ENCODE measurements around the gene ARPC2. TPM values are rescaled to one million over a fixed set of nuclear protein-coding genes. Genes with fewer than 3 reads are reported as not detected.

ARPC2 gene
- total and polyA plus RNA-seq, 8 donors = 92.1 to 456 (median 256) TPM

- TF ChIP-seq EP300 (IDR thresholded peaks at IDR 0.05) = no peak
- TF ChIP-seq POLR2AphosphoS5 (IDR thresholded peaks at IDR 0.05) = peak in 2 of 3 donors; percentile 35 to 62
- TF ChIP-seq POLR2A (IDR thresholded peaks at IDR 0.05) = no peak
- no peak for TF ChIP-seq CTCF (IDR thresholded peaks at IDR 0.05)
- Histone ChIP-seq H3K27ac (peak overlapping the region; percentile 83 to 100 (median 99)), H3K4me3 (peak overlapping the region in 2 of 4 donors; percentile 4 to 8), H3K36me3 (peaks cover 45 to 62% (median 53%) of the 10 kb centered on the region in 4 donors), H3K4me1 (peaks cover 64 to 94% (median 89%) of the 10 kb centered on the region in 4 donors), H3K9me3 (no peaks in the 10 kb centered on the region), H3K27me3 (no peaks in the 10 kb centered on the region)
- peak; percentile 78 to 88 for DNase-seq
- intact Hi-C loops (cut with DNase I; ENCODE audit: low total_unique reads) = no loop called here
- 25 to 42% (median 33%) methylated on average over 12 to 17 of the region's 17 CpGs for WGBS, 5 donors
Observed at GRCh38 chr2:218282173-218282991, 65.4 kb downstream of the ARPC2 start.

- H3K27ac ChIP-seq = peak overlapping the region; percentile 69 to 100 (median 99)
- H3K27me3 ChIP-seq = no peaks in the 10 kb centered on the region
Observed at GRCh38 chr2:218284106-218284811, 67.3 kb downstream of the ARPC2 start.

GRCh38 chr2:218285604-218286003, 68.6 kb downstream of the ARPC2 start:
- Histone ChIP-seq H3K27me3 (no peaks in the 10 kb centered on the region), H3K4me1 (peaks cover 90 to 96% (median 95%) of the 10 kb centered on the region in 4 donors), H3K4me3 (peak overlapping the region in 2 of 4 donors; percentile 46 to 48), H3K36me3 (peaks cover 13 to 30% (median 20%) of the 10 kb centered on the region in 4 donors), H3K9me3 (no peaks in the 10 kb centered on the region), H3K27ac (peak overlapping the region; percentile 83 to 100 (median 99))
- WGBS, 5 donors = 9 to 34% (median 16%) methylated on average over 5 to 6 of the region's 6 CpGs
- TF ChIP-seq POLR2A (IDR thresholded peaks at IDR 0.05) = no peak
- TF ChIP-seq POLR2AphosphoS5 (IDR thresholded peaks at IDR 0.05) = peak in 2 of 3 donors; percentile 53 to 63
- no peak for TF ChIP-seq CTCF (IDR thresholded peaks at IDR 0.05)
- intact Hi-C loops (cut with DNase I; ENCODE audit: low total_unique reads) = no loop called here
- peak; percentile 46 to 84 for DNase-seq

More at GRCh38 chr2:218284106-218284811, 67.3 kb downstream of the ARPC2 start:
- intact Hi-C loops (cut with DNase I; ENCODE audit: low total_unique reads) = no loop called here
- 31 to 44% (median 42%) methylated on average over 14 to 16 of the region's 16 CpGs for WGBS, 5 donors
- peak; percentile 70 to 71 for DNase-seq
- H3K36me3 ChIP-seq = peaks cover 26 to 43% (median 34%) of the 10 kb centered on the region in 4 donors
- peaks cover 81 to 94% (median 89%) of the 10 kb centered on the region in 4 donors for H3K4me1 ChIP-seq
- H3K4me3 ChIP-seq = peak overlapping the region in 3 of 4 donors; percentile 20 to 30 (median 24)
- no peaks in the 10 kb centered on the region for H3K9me3 ChIP-seq
- no peak for TF ChIP-seq CTCF (IDR thresholded peaks at IDR 0.05)
- TF ChIP-seq POLR2A (IDR thresholded peaks at IDR 0.05) = no peak
- peak in 2 of 3 donors; percentile 64 to 75 for TF ChIP-seq POLR2AphosphoS5 (IDR thresholded peaks at IDR 0.05)
- TF ChIP-seq EP300 (IDR thresholded peaks at IDR 0.05) = no peak

Data from stomach (tissue), 9 donors.